Activated naive CD4-positive, alpha-beta T cell treated with anti-CD3 and anti-CD28 coated beads, Interleukin-2, amount 50 U/mL, for 72 hours (primary cell): Measurements from ENCODE around the gene SAMM50. TPM values are rescaled to one million over a fixed set of nuclear protein-coding genes. Genes with fewer than 3 reads are reported as not detected.

Source experiments
- ATAC-seq, 2 donors: fragments of 150-1000 bp; cut with Tn5 transposase; 2 replicates each; pipeline ENCODE4 v1.10.0; 2021; ENCODE audit warnings: mild to moderate bottlenecking in 2 of 2, moderate library complexity in 2 of 2
- DNase-seq, 2 donors: peaks; one replicate each; pipeline ENCODE4 v3.0.0; 2021 to 2022; ENCODE audit warnings: low spot score in 2 of 2
- H3K27ac Mint-ChIP-seq, 2 donors: one replicate each; pipeline ENCODE4 v1.8.0; 2022; ENCODE audit warnings: mild to moderate bottlenecking in 2 of 2, mixed read lengths in 2 of 2
- H3K36me3 Mint-ChIP-seq, 2 donors: one replicate each; pipeline ENCODE4 v1.8.0; 2022; ENCODE audit warnings: mixed read lengths in 2 of 2
- H3K9me3 Mint-ChIP-seq, 2 donors: one replicate each; pipeline ENCODE4 v1.8.0; 2022; ENCODE audit warnings: mixed read lengths in 2 of 2
- total RNA-seq, 2 donors: library from RNA; stranded (reverse); gene quantifications; one replicate each; pipeline ENCODE4 v1.2.3, GENCODE V29; 2022

Gene SAMM50
- total RNA-seq, 2 donors from 2014 or later = 41.7 to 51.1 TPM

- Mint-ChIP-seq H3K36me3 (peaks cover 16 to 18% of the 10 kb centered on the region in 2 donors), H3K9me3 (no peaks in the 10 kb centered on the region), H3K27ac (no peak overlapping the region)
- ATAC-seq (no peak), DNase-seq (no peak)
These were observed 36.2 kb downstream of the SAMM50 start for GRCh38 chr22:43991316-43992020.

DNA sequence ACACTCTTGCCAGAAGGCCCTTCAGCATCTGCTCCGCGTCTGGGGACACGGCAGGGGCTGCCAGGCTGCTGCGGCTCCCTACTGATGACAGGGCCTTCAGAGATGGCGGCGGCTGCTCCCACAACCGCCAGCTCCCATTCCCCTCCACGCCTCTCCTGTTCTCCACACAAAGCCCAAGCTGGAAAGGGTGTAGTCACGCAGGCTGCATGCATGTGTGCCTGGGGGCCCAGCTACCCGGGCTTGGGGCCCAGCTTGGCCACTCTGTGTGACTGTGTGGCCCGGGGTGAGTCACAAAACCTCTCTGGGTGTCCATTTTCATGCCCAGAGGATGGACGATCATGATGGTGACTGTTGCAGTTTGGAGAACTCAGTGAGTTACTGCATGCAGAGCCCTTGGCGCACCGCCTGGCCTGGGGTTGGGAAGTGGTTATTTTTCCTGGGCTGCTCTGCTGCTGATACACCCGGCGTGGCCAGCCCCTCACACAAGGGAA is 37.1 kb downstream of the SAMM50 start:
- no peak for DNase-seq
- ATAC-seq = no peak
- Mint-ChIP-seq H3K9me3 (no peaks in the 10 kb centered on the region), H3K36me3 (peaks cover 19 to 24% of the 10 kb centered on the region in 2 donors), H3K27ac (peak overlapping the region in 1 of 2 donors; percentile 48)

- Mint-ChIP-seq H3K36me3 (peaks cover 21 to 26% of the 10 kb centered on the region in 2 donors), H3K9me3 (no peaks in the 10 kb centered on the region), H3K27ac (peak overlapping the region; percentile 39 to 84)
- ATAC-seq = peak; percentile 59 to 74
- DNase-seq = peak in 1 of 2 donors; percentile 64
These were observed 38.0 kb downstream of the SAMM50 start for GRCh38 chr22:43993072-43993760.

DNA sequence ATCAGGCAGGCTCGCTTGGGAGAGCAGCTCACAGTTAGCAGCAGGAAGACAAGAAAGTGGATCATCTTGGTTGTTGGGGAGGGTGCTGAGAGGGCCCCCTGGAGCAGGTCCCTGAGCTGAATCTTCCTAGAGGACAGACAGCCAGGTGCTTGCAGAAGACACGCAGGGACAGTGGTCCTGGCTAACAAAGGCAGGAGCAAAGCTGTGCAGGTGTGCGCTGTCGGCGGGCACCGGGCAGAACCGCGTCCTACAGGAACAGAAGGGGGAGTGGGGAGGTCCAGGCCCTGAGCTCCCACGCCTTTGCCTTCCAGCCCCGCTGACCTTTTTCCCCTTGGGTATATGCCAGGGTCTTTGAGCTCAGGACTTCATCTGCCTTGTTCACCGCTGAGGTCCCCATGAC is 38.8 kb downstream of the SAMM50 start:
- no peak for DNase-seq
- H3K9me3 Mint-ChIP-seq = no peaks in the 10 kb centered on the region
- H3K27ac Mint-ChIP-seq = peak overlapping the region; percentile 34 to 90
- no peak for ATAC-seq
- peaks cover 29 to 30% of the 10 kb centered on the region in 2 donors for H3K36me3 Mint-ChIP-seq

GRCh38 chr22:43994416-43994815 is 39.2 kb downstream of the SAMM50 start:
- DNase-seq (no peak), ATAC-seq (no peak)
- Mint-ChIP-seq H3K9me3 (no peaks in the 10 kb centered on the region), H3K36me3 (peaks cover 33% of the 10 kb centered on the region in 2 donors), H3K27ac (peak overlapping the region; percentile 2 to 34)

GRCh38 chr22:43995057-43995685 is 39.9 kb downstream of the SAMM50 start:
- DNase-seq = no peak
- Mint-ChIP-seq H3K9me3 (no peaks in the 10 kb centered on the region), H3K36me3 (peaks cover 33 to 34% of the 10 kb centered on the region in 2 donors), H3K27ac (peak overlapping the region; percentile 67 to 95)
- ATAC-seq = no peak

GRCh38 chr22:43995798-43996169 is 40.5 kb downstream of the SAMM50 start:
- Mint-ChIP-seq H3K9me3 (no peaks in the 10 kb centered on the region), H3K36me3 (peaks cover 33 to 34% of the 10 kb centered on the region in 2 donors), H3K27ac (peak overlapping the region; percentile 95 to 97)
- DNase-seq = no peak
- ATAC-seq = peak; percentile 54 to 74

GRCh38 chr22:43996170-43996980 is 41.1 kb downstream of the SAMM50 start:
- ATAC-seq (peak; percentile 80 to 88), DNase-seq (peak; percentile 64 to 76)
- Mint-ChIP-seq H3K27ac (peak overlapping the region; percentile 95 to 97), H3K9me3 (no peaks in the 10 kb centered on the region), H3K36me3 (peaks cover 33 to 34% of the 10 kb centered on the region in 2 donors)

- Mint-ChIP-seq H3K27ac (peak overlapping the region; percentile 60 to 95), H3K9me3 (no peaks in the 10 kb centered on the region), H3K36me3 (peaks cover 33 to 34% of the 10 kb centered on the region in 2 donors)
- ATAC-seq = no peak
- no peak for DNase-seq
These were observed 41.7 kb downstream of the SAMM50 start for GRCh38 chr22:43996981-43997265.

DNA sequence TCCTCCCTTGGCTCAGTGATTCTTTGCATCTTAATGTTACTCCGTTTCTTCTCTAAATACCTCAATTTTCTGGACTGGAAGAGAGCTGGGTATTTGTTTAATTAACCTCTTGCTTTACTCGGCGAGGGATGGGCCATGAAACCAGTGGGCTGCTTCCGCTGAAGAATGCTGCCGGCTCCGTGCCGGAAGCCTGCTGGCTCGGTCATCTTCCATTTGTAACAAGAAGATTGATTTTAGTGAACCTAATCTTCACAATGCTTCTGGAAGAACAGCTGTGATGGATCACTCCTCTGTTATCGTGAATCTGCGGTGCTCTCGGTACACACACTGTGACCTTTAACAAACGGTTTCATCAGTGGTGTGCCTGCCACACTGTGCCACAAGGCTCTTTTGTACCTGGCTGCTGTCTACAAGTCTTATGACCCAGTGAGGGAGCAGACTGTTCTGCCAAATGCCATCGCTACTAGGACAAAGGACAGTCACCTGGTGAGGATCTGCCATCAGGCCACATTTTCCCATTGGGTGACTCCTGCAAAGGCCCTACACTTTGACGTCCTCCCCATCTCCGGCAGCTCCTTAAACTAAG is 43.5 kb downstream of the SAMM50 start:
- peak overlapping the region in 1 of 2 donors; percentile 60 for H3K27ac Mint-ChIP-seq
- no peak for ATAC-seq

DNA sequence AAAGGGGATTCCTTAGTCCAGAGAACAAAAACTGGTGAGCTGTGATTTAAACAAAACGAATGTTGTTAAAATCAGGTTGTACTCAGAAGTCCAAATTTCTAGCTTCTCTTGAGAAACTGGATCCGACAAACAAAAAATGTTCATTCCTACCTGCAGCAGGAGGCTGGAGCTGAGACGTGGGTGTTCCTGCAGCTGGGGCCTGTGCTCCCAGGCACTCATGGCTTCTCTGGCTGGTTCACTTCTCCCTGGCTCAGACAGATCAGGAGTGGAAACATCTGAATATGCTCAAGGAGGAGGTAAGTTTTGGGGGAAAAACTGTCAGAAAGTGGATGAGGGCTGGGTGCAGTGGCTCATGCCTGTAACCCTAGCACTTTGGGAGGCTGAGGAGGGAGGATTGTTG is 44.1 kb downstream of the SAMM50 start:
- Mint-ChIP-seq H3K27ac (no peak overlapping the region), H3K9me3 (no peaks in the 10 kb centered on the region), H3K36me3 (peaks cover 25 to 31% of the 10 kb centered on the region in 2 donors)
- no peak for ATAC-seq
- DNase-seq = no peak

More for the DNA sequence above, 43.5 kb downstream of the SAMM50 start:
- H3K9me3 Mint-ChIP-seq = no peaks in the 10 kb centered on the region
- H3K36me3 Mint-ChIP-seq = peaks cover 26 to 31% of the 10 kb centered on the region in 2 donors
- DNase-seq = no peak

DNA sequence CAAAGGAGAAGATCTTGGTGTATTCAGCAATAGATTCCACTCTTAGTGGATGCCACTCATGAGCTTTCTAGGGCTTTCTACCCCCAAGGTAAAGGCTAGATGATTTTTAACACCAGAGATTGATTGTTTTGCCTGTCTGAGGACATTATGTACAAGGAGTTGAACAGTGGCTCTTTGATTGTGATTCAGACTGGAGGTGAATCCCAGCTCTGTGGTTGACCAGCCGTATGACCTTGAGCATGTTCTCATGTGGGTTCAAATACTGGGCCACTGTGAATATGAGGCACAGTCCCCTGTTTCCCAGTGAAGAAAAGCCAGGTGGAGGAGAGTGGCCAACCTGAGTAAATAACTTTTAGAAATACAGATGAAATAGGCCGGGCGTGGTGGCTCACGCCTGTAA is 44.9 kb downstream of the SAMM50 start:
- no peak overlapping the region for H3K27ac Mint-ChIP-seq
- ATAC-seq = no peak
- DNase-seq = no peak
- peaks cover 20 to 26% of the 10 kb centered on the region in 2 donors for H3K36me3 Mint-ChIP-seq
- no peaks in the 10 kb centered on the region for H3K9me3 Mint-ChIP-seq

DNA sequence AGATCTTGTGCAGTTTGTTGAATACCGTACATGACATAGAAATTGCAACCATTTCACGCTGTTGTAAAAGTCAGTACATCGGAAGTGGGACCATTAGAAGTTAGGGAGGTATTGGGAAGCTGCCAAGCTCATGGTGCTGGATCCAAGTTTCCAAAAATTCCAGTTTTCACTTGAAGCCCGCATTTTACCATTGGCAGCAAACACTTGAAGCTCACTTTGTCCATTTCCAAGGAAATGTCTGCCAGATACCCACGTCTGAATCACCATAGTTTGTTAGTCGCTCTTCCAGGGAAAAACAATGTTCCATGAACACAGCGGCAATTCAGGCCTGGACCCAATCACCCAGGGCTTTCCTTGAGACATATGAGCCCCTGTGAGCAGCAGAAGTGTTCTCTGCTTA is 46.3 kb downstream of the SAMM50 start:
- ATAC-seq (no peak), DNase-seq (no peak)
- H3K36me3 Mint-ChIP-seq = peaks cover 14 to 18% of the 10 kb centered on the region in 2 donors
- H3K9me3 Mint-ChIP-seq = no peaks in the 10 kb centered on the region
- no peak overlapping the region for H3K27ac Mint-ChIP-seq

DNA sequence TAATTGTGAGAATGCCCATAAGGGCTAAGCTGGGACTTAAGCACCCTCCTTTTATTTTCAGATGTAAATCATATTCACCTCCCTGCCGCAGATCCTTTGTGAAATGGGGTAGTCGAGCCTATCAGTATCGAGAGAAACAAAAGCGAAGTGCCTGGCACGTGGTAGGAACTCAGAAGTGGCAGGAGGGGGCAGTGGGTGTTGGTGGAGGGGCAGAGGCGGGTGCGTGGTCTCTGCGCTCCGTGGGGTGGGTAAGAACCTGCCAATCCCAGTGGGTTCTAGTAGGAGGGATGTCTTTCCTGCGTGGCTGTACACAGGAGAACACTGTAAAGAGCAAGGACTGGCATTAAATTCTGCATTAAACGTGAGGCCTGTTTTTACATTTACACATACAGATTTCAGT is 47.1 kb downstream of the SAMM50 start:
- DNase-seq (no peak), ATAC-seq (no peak)
- peaks cover 9 to 15% of the 10 kb centered on the region in 2 donors for H3K36me3 Mint-ChIP-seq
- no peak overlapping the region for H3K27ac Mint-ChIP-seq
- H3K9me3 Mint-ChIP-seq = no peaks in the 10 kb centered on the region

DNA sequence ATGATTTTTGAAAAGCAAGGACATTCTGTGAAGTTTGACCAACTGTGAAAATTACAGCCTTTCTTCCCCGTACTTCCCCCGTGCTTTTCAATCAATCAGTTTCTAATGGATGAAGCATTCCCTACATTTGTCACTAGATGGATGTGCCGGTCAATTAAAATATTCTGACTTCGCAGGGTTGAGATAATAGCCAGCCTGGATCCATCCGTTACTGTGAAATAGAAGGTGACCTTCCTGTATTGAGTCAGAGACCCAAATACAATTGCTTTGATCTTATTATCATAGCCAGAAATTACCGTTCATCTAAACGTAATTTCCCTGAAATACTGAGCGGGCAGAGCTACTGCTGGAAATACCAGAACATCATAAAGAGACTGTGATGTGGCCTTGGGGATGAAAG is 47.8 kb downstream of the SAMM50 start:
- ATAC-seq (no peak), DNase-seq (no peak)
- peaks cover 7 to 15% of the 10 kb centered on the region in 2 donors for H3K36me3 Mint-ChIP-seq
- H3K9me3 Mint-ChIP-seq = no peaks in the 10 kb centered on the region
- H3K27ac Mint-ChIP-seq = no peak overlapping the region

GRCh38 chr22:44003405-44004103 is 48.3 kb downstream of the SAMM50 start:
- no peak for DNase-seq
- Mint-ChIP-seq H3K9me3 (no peaks in the 10 kb centered on the region), H3K27ac (no peak overlapping the region), H3K36me3 (peaks cover 7 to 9% of the 10 kb centered on the region in 2 donors)
- no peak for ATAC-seq
